ENCODE data around the gene SLC2A5.
"Not testable (repeated sequence)": the region's sequence is repeated elsewhere in the genome, so short reads cannot be mapped to it uniquely, and the experiment has no call there.

The SLC2A5 gene

DNA sequence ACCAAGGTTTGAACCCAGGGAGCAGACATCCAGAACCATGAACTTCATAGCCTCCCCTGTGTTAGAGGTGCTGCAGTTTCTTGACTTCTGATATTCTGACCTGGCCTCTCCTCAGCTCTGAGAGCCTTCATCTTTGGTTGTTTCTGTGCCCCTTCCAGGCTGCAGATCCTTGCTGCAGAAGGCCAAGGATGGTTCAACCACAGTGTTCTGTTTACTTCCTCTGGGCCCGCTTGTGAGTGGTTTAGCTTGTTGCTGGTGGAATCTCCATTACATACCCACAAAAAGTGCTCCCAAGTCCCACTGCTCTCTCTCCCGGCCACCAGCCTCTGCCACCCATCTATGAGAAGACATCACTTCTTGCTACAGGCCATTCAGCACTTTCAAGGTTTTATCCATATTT lies 34.2 kb downstream of the SLC2A5 start:
- no peak for FAIRE-seq

DNA sequence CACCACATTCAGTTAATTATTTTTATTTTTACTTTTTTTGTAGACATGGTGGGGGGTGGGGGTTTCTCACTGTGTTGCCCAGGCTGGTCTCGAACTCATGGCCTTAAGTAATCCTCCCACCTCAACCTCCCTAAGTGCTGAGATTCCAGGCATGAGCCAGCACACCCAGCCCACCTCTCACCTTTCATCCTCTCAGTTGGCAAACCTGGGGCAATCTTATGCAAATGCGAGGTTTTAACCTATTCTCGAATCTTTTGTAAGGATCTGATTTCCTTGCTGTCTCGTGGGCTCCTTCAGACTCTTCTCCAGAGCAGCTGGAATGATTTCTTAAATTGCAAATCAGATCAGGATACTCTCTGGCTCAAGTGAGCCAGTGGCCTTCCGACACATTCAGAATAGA lies 36.1 kb downstream of the SLC2A5 start:
- FAIRE-seq = no peak

DNA sequence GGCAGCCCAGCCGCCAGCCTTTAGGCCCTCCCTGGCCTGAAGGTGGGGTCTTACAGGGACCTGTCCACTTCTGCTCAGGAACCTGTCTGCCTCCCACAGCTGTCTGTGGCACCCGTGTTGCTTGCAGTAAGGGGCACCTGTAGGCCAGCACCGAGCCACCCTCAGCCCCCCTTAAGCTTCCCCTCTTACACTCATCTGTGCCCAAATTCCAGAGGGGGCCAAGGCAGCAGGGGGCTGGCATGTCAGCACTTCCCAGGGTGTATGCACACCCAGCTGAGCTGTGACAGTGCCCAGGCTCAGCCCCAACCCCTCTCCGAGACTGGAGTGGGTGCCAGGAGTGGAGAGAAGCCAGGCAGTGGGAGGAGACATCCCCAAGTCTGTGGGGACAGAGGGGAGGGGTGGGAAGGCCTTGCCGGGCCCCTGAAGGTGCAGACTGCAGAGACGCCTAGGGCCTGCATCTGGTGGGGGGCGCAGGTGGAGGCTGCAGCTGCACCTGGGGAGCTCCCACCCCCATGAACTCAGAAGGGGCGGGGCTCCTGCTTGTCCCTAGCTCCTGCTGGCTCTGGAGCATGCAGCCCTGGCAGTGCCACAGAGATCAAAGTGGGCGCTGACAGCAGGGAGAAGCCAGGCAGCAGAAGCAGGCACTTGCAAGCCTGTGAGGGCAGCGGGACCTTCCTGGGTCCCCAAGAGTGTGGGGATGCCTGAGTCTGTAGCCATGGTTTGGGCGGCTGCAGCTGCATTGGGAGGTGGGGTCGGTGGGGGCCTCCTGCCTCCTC lies 37.8 kb downstream of the SLC2A5 start:
- FAIRE-seq = no peak

DNA sequence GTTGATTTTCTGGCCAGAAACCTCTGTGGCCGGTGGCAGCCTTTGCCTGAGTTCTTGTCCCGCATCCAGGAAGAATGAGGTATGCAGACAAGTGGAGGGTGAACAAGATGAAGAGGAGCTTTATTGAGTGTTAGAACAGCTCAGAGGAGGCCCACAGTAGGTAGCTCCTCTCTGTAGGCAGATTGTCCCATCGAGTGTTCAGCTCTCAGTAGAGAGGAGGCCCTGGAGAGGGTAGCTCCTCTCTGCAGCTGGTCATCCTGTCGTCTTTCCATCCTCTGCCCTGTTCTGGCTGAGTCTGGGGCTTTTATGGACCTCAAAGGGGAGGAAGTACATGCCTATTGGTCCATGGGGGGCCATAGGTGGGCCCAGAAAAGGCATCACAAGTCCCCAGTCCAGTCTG lies 38.4 kb downstream of the SLC2A5 start:
- not testable (repeated sequence) for FAIRE-seq

DNA sequence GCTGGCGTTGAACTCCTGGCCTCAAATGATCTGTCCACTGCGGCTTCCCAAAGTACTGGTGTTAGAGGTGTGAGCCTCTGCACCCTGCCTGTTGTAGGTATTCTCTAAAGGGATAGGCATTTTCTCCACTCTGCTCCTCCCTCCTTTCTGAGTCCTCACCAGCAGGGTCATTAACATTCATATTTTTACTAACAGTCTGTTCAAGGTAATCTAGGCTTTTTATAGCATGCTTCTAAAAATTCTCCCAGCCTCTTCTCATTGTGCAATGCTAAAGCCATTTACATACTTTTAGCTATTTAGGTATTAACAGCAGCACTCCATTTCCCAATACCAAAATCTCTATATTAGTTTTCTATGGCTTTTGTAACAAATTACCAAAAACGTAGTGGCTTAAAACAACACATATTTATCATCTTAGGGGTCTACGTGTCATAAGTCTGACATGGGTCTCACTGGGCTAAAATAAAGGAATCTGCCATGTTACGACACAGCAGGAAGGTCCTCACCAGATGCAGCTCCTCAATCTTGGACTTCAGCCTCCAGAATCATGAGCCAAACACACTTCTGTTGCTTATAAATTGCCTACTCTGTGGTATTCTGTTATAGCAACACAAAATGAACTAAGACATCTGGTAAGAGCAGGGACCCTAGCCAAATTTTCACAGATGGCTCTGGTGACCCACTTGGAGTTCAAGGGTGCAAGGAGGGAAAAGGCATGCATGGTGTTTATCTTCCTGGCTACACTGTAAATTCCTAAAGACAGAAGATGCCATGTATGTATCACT lies 40.3 kb downstream of the SLC2A5 start:
- FAIRE-seq = no peak

DNA sequence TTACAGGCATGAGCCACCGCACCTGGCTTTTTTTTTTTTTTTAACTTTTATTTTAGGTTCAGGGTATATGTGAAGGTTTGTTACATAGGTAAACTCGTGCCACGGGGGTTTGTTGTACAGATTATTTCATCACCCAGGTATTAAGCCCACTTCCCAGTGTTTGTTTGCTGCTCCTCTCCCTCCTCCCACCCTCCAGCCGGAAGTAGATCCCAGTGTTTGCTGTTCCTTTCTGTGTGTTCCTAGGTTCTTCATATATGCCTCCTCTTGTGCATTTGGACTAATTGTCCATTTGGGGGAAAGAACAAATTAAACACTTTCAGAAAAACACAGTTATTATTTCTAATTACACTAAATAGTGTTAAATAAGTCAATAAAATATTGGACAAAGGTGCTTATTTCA lies 42.1 kb downstream of the SLC2A5 start:
- no peak for FAIRE-seq

DNA sequence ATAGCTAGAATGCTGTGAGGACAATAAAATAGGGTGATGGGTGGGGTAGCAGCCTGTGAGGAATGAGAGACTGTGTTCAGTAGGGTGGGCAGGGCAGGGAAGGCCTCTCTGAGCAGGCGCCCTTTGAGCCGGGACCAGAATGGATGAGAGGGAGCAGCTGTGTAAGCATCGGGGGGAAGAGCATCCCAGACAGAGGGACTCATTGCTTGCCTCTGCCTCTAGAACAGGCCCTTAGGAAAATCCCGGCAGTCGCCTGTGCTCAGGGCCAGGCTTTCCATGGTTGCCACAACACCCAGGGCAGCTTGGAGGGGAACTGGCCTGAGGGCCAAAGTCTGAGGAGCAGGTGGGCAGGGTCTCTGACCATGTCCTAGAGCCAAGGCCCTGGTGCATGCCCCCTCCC lies 44.0 kb downstream of the SLC2A5 start:
- no peak for FAIRE-seq

DNA sequence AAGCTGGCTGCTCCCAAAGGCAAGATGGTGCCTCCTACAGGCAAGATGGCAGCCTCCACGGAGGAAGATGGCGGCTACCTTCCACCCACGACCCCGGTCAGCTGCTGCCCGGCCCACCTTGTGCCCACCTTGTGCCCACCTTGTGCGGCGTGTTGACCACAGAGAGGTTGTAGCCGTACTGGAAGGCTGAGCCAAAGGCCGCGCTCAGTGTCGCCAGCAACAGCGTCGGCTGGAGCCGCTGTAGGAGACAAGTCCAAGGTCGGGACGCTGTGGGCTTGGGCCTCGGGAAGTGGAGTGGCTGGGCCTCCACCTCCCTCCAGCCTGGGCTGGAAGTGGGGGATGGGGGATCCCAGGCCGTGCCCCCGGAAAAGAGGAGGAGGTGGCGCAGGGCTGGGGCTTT lies 44.6 kb downstream of the SLC2A5 start:
- FAIRE-seq = no peak

DNA sequence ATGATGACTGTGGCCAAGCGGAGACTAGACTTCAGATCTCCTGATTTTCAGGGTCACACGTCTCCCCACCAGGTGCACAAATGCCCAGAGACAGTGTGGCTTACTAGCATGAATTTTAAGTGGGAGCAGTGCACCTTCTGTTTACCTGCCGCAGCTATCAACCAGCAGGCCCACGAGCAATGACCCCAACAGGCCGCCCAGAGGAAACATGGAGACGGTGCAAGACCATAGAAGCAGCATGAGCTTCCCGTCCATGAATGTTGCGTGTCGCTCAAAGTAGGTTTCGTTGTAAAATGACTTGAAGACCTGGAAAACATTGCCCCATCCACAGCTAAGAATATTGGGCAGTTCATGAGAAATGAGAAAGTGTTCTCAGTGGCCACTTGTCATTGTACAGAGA lies 46.7 kb downstream of the SLC2A5 start:
- no peak for FAIRE-seq

DNA sequence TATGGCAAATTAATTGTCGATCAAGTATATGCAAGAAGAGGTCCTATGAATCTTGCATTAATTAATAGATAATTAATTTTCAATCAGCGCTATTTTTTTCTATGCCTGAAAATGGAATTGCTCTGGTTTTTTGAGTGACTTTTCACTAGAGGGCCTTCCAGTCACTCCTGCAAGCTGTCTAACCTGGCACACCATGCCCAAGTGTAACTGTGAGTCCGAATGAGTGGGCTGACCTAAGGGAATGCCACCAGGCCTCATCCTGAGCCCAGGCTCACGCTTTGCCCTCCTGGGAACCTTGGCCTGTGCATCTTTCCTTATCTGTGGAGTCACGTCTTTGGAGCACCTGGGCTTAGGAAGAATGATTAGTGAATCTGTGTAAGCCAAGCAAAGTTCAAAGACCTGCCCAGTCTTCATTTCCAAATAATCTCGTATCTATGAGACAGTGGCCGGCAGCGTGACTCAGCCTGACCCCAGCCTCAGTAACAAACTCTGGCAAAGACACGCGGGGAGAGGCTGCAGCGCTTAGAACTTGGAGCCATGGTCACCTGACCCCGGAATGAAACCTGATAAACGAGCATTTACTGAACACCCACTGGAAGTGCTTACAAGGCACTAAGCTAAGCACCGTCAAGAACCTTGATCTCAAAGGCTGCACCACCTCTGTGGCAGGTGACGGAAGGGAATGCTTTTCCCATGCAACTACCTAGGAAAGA lies 47.3 kb downstream of the SLC2A5 start:
- not testable (repeated sequence) for FAIRE-seq

DNA sequence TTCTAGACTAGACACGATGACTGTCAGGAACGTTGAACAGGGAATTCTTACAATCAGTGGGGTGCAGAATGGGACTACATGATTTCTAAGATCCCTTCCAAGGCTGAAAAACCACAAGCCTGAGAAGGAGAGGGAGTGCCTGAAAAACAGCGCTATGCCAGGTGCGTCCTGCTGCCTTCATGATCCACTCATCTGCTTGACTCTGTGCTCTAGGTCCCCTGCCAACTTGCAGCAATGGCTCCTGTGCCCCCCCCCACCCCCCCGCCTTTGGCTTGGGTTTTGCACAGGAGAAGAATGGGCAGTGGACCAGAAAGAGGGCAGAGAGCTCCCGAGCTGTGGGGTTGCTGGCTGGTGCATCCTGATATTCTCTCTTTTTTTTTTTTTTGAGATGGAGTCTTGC lies 49.1 kb downstream of the SLC2A5 start:
- no peak for FAIRE-seq

DNA sequence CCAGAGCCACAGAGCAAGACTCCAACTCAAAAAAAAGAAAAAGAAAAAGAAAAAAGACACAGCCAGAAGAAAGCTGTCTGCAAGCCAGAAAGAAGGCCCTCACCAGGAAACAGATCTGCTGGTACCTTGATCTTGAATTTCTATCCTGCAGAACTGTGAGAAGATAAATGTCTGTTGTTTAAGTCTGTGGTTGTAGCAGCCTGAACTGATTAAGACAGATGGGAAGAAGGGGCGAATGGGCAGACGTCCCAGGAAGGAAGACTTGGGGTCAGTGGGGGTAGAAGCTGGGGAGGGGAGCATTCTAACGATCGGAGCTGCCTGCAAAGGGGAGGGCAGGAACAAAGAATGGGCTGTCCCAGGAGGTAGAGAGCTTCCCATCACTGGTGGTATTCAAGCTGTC lies 49.5 kb downstream of the SLC2A5 start:
- no peak for FAIRE-seq

DNA sequence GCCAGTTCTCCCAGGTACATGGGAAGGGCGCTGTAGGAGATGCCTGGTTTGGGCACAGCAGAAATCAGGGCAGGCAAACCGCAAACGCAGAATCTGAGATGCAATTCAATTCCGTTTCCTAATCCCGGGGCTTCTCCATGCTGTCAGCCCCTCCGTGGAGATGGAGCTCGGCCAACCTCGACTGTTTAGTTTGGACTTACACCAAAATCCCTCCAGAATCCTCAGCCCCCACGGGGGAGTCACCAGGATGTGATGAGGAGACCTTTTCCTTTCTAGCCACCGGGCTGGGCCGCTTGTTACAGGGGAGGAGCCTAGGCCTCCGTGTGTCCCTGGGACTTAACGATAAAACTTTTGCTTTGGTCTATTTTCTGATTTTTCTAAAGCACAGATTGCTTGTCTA lies 51.1 kb downstream of the SLC2A5 start:
- no peak for FAIRE-seq

DNA sequence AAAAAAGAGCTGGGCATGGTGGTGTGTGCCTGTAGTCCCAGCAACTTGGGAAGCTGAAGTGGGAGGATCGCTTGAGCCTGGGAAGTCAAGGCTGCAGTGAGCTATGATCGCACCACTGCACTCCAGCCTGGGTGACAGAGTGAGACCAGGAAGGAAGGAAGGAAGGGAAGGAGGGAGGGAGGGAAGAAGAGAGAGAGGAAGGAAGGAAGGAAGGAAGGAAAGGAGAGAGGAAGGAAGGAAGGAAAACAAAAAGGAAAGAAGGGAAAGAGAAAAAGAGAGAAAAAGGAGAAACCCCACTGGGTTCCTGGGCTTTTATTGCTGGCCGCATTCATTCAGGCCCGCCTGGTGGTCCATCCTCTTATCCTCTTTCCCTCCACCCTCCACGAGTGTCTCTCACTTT lies 53.0 kb downstream of the SLC2A5 start:
- no peak for FAIRE-seq

DNA sequence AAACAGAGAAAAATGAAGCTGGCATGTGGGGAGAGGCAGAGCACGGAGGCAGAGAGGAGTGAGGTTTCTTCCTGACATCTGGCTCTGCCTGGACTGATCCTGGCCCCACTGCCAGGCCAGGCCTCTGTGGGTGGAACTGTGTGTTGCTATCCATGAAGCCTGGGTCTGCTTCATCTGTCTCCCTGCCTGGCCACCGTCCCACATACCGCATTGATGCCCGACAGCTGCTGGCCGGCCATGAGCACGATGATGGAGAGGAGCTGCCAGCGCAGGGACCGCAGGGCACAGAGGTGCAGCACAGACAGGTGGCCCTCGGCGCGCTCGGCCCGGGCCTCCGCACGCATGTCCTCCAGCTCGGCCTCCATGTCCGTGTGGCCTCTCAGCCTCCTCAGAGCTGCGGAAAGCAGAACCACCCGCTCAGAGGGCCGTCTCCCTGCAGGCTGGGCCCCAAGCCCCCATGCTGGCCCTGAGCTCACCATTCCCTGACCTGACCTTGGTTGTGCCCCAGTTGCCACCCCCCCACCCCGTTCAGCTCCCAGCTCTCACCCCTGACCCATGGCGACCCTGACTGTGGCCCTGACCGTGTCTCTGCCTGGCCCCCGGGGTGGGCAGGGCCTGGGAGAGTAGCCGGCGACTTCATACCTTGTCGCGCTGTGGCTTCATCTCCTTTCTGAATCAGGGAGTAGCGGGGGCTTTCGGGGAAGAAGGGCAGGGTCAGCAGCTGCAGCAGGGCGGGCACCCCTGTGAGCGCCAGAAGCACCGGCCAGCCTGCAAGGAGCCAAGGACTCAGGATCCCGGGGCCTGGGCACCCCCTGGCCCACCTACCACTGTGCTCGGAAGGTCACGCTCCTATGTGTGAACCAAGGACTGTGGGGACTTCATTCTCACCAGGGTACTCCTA lies 54.7 kb downstream of the SLC2A5 start:
- no peak for FAIRE-seq

DNA sequence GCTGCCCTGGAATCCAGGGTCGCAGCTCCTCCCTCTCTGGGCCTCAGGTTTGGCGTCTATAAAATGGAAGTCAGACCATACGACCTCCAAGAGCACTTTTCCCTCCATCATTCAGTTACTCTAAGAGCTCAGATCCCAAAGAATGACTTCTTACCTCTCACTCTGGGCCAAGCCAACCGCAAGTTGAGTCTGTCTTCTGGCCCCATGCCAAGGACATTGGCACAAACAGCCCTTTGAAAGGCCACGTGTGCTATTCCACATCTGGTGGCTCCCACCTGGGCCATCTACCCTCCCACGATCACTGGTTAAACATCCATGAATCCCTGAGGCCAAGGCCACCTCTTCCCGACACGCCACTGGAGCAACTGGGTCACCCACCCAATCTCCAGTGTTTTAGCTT lies 55.6 kb downstream of the SLC2A5 start:
- FAIRE-seq = no peak

DNA sequence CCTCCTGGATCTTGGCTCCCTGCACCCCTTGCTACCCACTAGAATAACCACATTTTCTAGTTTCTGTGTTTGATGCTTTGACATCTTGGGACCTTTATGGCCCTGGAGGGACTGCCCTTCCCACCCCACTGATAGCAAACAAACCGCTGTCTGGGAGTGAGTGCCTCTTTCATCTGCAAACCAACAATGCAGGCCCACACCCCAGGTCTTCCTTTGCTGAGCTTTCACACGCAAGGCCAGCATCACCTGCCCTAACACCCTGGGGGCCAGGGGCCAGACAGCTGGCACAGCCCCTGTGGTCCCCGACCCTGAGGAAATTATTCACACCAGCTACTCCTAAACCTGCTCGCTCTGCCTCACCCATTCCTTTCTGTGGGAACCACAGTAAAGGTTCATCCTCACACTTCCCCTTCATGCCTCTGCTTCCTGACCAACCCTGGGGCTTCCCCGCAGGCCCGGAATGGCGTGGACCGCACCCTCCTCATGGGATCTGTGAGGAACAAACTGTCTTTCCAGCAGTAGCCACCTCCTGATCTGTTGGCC lies 58.6 kb downstream of the SLC2A5 start:
- no peak for FAIRE-seq

DNA sequence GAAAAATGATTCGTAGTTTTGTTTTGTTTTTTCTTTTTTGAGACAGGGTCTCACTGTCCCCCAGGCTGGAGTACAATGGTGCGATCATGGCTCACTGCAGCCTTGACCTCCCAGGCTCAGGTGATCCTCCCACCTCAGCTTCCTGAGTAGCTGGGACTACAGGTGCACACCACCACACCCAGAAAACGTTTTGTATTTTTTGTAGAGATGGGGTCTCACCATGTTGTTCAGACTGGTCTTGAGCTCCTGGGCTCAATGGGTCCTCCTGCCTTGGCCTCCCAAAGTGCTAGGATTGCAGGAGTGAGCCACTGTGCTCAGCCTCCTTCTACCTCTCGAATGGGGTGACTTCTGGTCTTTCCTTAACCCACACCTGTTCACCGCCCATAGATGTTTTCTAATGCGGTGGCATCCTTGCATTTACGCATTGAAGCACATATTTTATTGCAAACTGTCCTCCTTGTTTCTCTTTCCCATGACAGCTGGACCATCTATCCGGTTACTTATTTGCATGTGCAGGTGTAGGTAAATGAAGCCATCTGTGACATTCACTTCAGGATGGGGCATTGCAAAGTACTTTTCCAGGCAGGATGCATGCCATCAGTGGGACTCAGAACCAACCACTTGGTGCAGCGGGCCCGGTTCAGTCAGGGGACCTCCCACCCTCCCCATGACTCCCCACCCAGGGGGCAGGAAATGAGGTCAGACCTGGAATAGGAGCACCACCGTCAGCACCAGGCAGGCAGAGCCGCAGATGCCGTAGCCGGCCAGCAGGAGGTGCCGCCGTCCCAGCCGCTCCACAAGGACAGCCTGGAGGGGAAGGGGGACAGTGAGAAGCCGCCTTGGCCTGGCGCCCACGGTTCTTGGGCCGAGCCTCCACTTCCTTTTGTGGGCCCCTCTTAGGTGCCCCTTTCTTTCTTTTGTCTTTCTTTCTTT lies 59.7 kb downstream of the SLC2A5 start:
- no peak for FAIRE-seq

DNA sequence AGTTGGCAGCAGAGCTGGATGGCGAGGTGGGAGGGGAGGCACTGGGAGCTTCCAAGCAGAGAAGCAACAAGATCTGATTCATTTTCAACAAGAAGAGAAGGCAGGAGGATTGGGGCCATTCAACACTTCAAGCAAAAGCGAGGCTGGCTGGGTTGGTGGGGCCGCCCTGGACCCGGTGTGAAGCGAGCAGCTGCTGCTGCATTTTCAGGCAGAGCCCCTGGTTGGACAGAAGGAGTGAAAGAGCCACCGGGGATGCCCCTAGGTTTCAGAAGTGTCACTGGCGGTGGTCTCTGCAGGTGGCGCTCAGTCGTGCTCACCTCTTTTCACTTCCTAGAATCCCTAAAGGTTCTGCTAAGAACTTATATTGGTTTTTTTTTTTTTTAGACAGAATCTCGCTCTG lies 61.2 kb downstream of the SLC2A5 start:
- FAIRE-seq = no peak

DNA sequence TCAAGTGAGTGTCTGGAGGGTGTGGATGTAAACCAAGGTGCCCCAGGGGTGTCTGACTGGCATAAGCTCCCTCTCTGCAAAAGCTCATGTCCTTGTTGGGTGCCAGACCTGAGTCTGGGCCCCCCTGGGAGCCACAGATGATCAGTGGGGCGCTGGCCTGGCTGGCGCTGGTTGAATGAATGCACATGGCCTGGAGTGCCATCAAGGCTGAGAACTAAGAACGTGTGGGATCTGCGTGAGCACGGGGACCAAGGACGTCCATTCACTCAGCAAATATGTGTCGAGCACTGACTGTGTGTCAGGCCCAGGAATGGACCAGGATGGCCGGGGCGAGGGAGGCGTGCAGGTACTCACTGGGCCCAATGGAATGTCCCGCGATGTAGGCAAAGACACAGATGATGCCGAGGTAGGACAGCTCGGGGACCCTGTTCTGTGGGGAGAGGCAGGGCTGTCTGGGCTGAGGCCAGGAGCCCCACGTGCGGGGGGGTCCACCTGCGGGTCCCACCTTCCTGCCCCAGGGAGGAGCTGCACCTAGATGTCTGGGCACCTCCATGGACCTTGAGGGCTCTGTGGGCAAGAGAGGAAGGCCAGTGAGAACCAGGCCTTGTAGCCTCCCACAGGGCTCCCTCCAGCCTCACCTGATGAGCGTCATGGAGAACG lies 62.3 kb downstream of the SLC2A5 start:
- no peak for FAIRE-seq

DNA sequence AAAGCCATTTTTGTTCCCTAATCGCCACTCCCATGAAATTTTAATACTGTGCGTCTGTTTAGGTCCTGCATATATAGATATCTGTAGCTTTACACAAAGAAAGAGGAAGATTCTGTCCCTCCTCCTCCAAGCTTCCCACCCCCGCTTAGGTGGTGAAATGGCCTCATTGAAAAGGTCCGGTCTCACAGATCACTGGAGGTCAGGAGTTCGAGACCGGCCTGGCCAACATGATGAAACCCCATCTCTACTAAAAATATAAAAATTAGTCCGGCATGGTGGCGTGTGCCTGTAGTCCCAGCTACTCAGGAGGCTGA lies 64.1 kb downstream of the SLC2A5 start:
- no peak for FAIRE-seq
